ENCODE data around the gene MALRD1.
"Not testable (repeated sequence)": the region's sequence is repeated elsewhere in the genome, so short reads cannot be mapped to it uniquely, and the experiment has no call there.

MALRD1 gene

GRCh38 chr10:19769826-19770225, 721.2 kb downstream of the MALRD1 start:
- H3K27ac ChIP-seq (ENCODE audit: insufficient read depth in 1 of 2, low read depth in 1 of 2, low read length in 2 of 2, poor library complexity in 1 of 2, severe bottlenecking in 2 of 2); H3K36me3 ChIP-seq (ENCODE audit: control insufficient read depth in 4 of 4, insufficient read depth in 4 of 4, low read length in 3 of 4); H3K4me3 ChIP-seq (ENCODE audit: control insufficient read depth in 1 of 7, extremely low read depth in 1 of 7, insufficient read depth in 4 of 7, low read depth in 2 of 7, low read length in 6 of 7); H3K27me3 ChIP-seq (replicated peaks in 2 of 5; ENCODE audit: control insufficient read depth in 4 of 5, insufficient read depth in 5 of 5, low read length in 4 of 5); H3K9me3 ChIP-seq (ENCODE audit: control extremely low read depth in 1 of 5, control insufficient read depth in 4 of 5, insufficient read depth in 2 of 5, low read depth in 1 of 5, low read length in 4 of 5); CTCF ChIA-PET; DNase-seq: not testable (repeated sequence)
- peaks cover 0 to 11% (median 2%) of the 10 kb centered on the region in 4 experiments for H3K4me1 ChIP-seq (ENCODE audit: control extremely low read depth in 1 of 4, control insufficient read depth in 4 of 4, insufficient read depth in 4 of 4, low read length in 3 of 4)
- WGBS (ENCODE audit: insufficient coverage), result 100% methylated on average over 1 of the region's 3 CpGs
- POLR2A ChIA-PET, result interaction anchor here (0.9 kb wide), 1 partner anchor 46 kb away, joined by 3 read pairs; no protein-coding TSS in a partner anchor

- Histone ChIP-seq H3K36me3 (ENCODE audit: control insufficient read depth in 4 of 4, insufficient read depth in 4 of 4, low read length in 3 of 4) (no peaks in the 10 kb centered on the region), H3K9me3 (ENCODE audit: control extremely low read depth in 1 of 5, control insufficient read depth in 4 of 5, insufficient read depth in 2 of 5, low read depth in 1 of 5, low read length in 4 of 5) (peaks cover 0 to 3% (median 0%) of the 10 kb centered on the region in 5 experiments), H3K4me3 (ENCODE audit: control insufficient read depth in 1 of 7, extremely low read depth in 1 of 7, insufficient read depth in 4 of 7, low read depth in 2 of 7, low read length in 6 of 7) (no peak overlapping the region), H3K4me1 (ENCODE audit: control extremely low read depth in 1 of 4, control insufficient read depth in 4 of 4, insufficient read depth in 4 of 4, low read length in 3 of 4) (peaks cover 0 to 24% (median 13%) of the 10 kb centered on the region in 4 experiments), H3K27ac (ENCODE audit: insufficient read depth in 1 of 2, low read depth in 1 of 2, low read length in 2 of 2, poor library complexity in 1 of 2, severe bottlenecking in 2 of 2) (no peak overlapping the region), H3K27me3 (replicated peaks in 2 of 5; ENCODE audit: control insufficient read depth in 4 of 5, insufficient read depth in 5 of 5, low read length in 4 of 5) (no peaks in the 10 kb centered on the region)
- peak; percentile 25 to 83 (median 68) for DNase-seq
- WGBS (ENCODE audit: insufficient coverage), result no CpG with 5 or more reads among the region's 2 CpGs
- POLR2A ChIA-PET, result no interaction called here
- CTCF ChIA-PET, result interaction anchor here (1.2 kb wide), 1 partner anchor 43 kb away, joined by 3 read pairs; no protein-coding TSS in a partner anchor
Observed at GRCh38 chr10:19772972-19773371, 724.4 kb downstream of the MALRD1 start.

- peak; percentile 54 to 89 (median 80) for DNase-seq
- Histone ChIP-seq H3K4me1 (ENCODE audit: control extremely low read depth in 1 of 4, control insufficient read depth in 4 of 4, insufficient read depth in 4 of 4, low read length in 3 of 4) (peaks cover 0 to 24% (median 13%) of the 10 kb centered on the region in 4 experiments), H3K4me3 (ENCODE audit: control insufficient read depth in 1 of 7, extremely low read depth in 1 of 7, insufficient read depth in 4 of 7, low read depth in 2 of 7, low read length in 6 of 7) (peak overlapping the region in 2 of 7 experiments; percentile 19 to 37), H3K9me3 (ENCODE audit: control extremely low read depth in 1 of 5, control insufficient read depth in 4 of 5, insufficient read depth in 2 of 5, low read depth in 1 of 5, low read length in 4 of 5) (peaks cover 0 to 3% (median 0%) of the 10 kb centered on the region in 5 experiments), H3K27me3 (replicated peaks in 2 of 5; ENCODE audit: control insufficient read depth in 4 of 5, insufficient read depth in 5 of 5, low read length in 4 of 5) (no peaks in the 10 kb centered on the region), H3K27ac (ENCODE audit: insufficient read depth in 1 of 2, low read depth in 1 of 2, low read length in 2 of 2, poor library complexity in 1 of 2, severe bottlenecking in 2 of 2) (peak overlapping the region; percentile 4 to 62), H3K36me3 (ENCODE audit: control insufficient read depth in 4 of 4, insufficient read depth in 4 of 4, low read length in 3 of 4) (no peaks in the 10 kb centered on the region)
- ChIA-PET CTCF (no interaction called here), POLR2A (interaction anchor here (1.3 kb wide), 1 partner anchor 56 kb away, joined by 3 read pairs; no protein-coding TSS in a partner anchor)
- 0% methylated on average over 1 of the region's 2 CpGs for WGBS (ENCODE audit: insufficient coverage)
Observed at GRCh38 chr10:19775296-19775695, 726.7 kb downstream of the MALRD1 start.

- Histone ChIP-seq H3K4me3 (ENCODE audit: control insufficient read depth in 1 of 7, extremely low read depth in 1 of 7, insufficient read depth in 4 of 7, low read depth in 2 of 7, low read length in 6 of 7) (no peak overlapping the region), H3K4me1 (ENCODE audit: control extremely low read depth in 1 of 4, control insufficient read depth in 4 of 4, insufficient read depth in 4 of 4, low read length in 3 of 4) (peaks cover 0 to 26% (median 16%) of the 10 kb centered on the region in 4 experiments), H3K27me3 (replicated peaks in 2 of 5; ENCODE audit: control insufficient read depth in 4 of 5, insufficient read depth in 5 of 5, low read length in 4 of 5) (no peaks in the 10 kb centered on the region), H3K27ac (ENCODE audit: insufficient read depth in 1 of 2, low read depth in 1 of 2, low read length in 2 of 2, poor library complexity in 1 of 2, severe bottlenecking in 2 of 2) (no peak overlapping the region), H3K9me3 (ENCODE audit: control extremely low read depth in 1 of 5, control insufficient read depth in 4 of 5, insufficient read depth in 2 of 5, low read depth in 1 of 5, low read length in 4 of 5) (peaks cover 0 to 10% (median 0%) of the 10 kb centered on the region in 5 experiments), H3K36me3 (ENCODE audit: control insufficient read depth in 4 of 4, insufficient read depth in 4 of 4, low read length in 3 of 4) (no peaks in the 10 kb centered on the region)
- WGBS (ENCODE audit: insufficient coverage), result no CpG with 5 or more reads among the region's 2 CpGs
- no peak for DNase-seq
- CTCF ChIA-PET, result interaction anchor here (1.2 kb wide), 1 partner anchor 9 kb away, joined by 3 read pairs; no protein-coding TSS in a partner anchor
- POLR2A ChIA-PET, result no interaction called here
Observed at GRCh38 chr10:19777806-19778205, 729.2 kb downstream of the MALRD1 start.

- H3K27ac ChIP-seq (ENCODE audit: insufficient read depth in 1 of 2, low read depth in 1 of 2, low read length in 2 of 2, poor library complexity in 1 of 2, severe bottlenecking in 2 of 2), result no peak overlapping the region
- H3K36me3 ChIP-seq (ENCODE audit: control insufficient read depth in 4 of 4, insufficient read depth in 4 of 4, low read length in 3 of 4), result no peaks in the 10 kb centered on the region
- H3K27me3 ChIP-seq (replicated peaks in 2 of 5; ENCODE audit: control insufficient read depth in 4 of 5, insufficient read depth in 5 of 5, low read length in 4 of 5), result no peaks in the 10 kb centered on the region
- no peak overlapping the region for H3K4me3 ChIP-seq (ENCODE audit: control insufficient read depth in 1 of 7, extremely low read depth in 1 of 7, insufficient read depth in 4 of 7, low read depth in 2 of 7, low read length in 6 of 7)
- POLR2A ChIA-PET, result no interaction called here
- H3K9me3 ChIP-seq (ENCODE audit: control extremely low read depth in 1 of 5, control insufficient read depth in 4 of 5, insufficient read depth in 2 of 5, low read depth in 1 of 5, low read length in 4 of 5), result peaks cover 0 to 6% (median 0%) of the 10 kb centered on the region in 5 experiments
- no peak for DNase-seq
- CTCF ChIA-PET, result interaction anchor here (0.6 to 1.2 kb wide), 3 partner anchors 8 to 148 kb away, joined by 3 to 4 read pairs (median 3); no protein-coding TSS in a partner anchor
- peaks cover 0 to 26% (median 13%) of the 10 kb centered on the region in 4 experiments for H3K4me1 ChIP-seq (ENCODE audit: control extremely low read depth in 1 of 4, control insufficient read depth in 4 of 4, insufficient read depth in 4 of 4, low read length in 3 of 4)
- WGBS (ENCODE audit: insufficient coverage), result 100% methylated on average over 1 of the region's 2 CpGs
Observed at GRCh38 chr10:19778996-19779395, 730.4 kb downstream of the MALRD1 start.

- 9% methylated on average over 4 of the region's 6 CpGs for WGBS (ENCODE audit: insufficient coverage)
- Histone ChIP-seq H3K9me3 (ENCODE audit: control extremely low read depth in 1 of 5, control insufficient read depth in 4 of 5, insufficient read depth in 2 of 5, low read depth in 1 of 5, low read length in 4 of 5) (peaks cover 0 to 6% (median 0%) of the 10 kb centered on the region in 5 experiments), H3K27me3 (replicated peaks in 2 of 5; ENCODE audit: control insufficient read depth in 4 of 5, insufficient read depth in 5 of 5, low read length in 4 of 5) (no peaks in the 10 kb centered on the region), H3K36me3 (ENCODE audit: control insufficient read depth in 4 of 4, insufficient read depth in 4 of 4, low read length in 3 of 4) (no peaks in the 10 kb centered on the region), H3K27ac (ENCODE audit: insufficient read depth in 1 of 2, low read depth in 1 of 2, low read length in 2 of 2, poor library complexity in 1 of 2, severe bottlenecking in 2 of 2) (no peak overlapping the region), H3K4me3 (ENCODE audit: control insufficient read depth in 1 of 7, extremely low read depth in 1 of 7, insufficient read depth in 4 of 7, low read depth in 2 of 7, low read length in 6 of 7) (no peak overlapping the region), H3K4me1 (ENCODE audit: control extremely low read depth in 1 of 4, control insufficient read depth in 4 of 4, insufficient read depth in 4 of 4, low read length in 3 of 4) (peaks cover 0 to 9% (median 2%) of the 10 kb centered on the region in 4 experiments)
- ChIA-PET CTCF (interaction anchor here (0.6 kb wide), 1 partner anchor 23 kb away, joined by 5 read pairs; no protein-coding TSS in a partner anchor), POLR2A (no interaction called here)
- peak in 2 of 3 donors; percentile 39 to 61 for DNase-seq
Observed at GRCh38 chr10:19782430-19783089, 734.0 kb downstream of the MALRD1 start.

GRCh38 chr10:19783721-19784120, 735.1 kb downstream of the MALRD1 start:
- no CpG with 5 or more reads among the region's 4 CpGs for WGBS (ENCODE audit: insufficient coverage)
- ChIA-PET POLR2A (no interaction called here), CTCF (no interaction called here)

More at GRCh38 chr10:19783721-19784120, 735.1 kb downstream of the MALRD1 start:
- no peaks in the 10 kb centered on the region for H3K27me3 ChIP-seq (replicated peaks in 2 of 5; ENCODE audit: control insufficient read depth in 4 of 5, insufficient read depth in 5 of 5, low read length in 4 of 5)
- DNase-seq, result no peak
- H3K9me3 ChIP-seq (ENCODE audit: control extremely low read depth in 1 of 5, control insufficient read depth in 4 of 5, insufficient read depth in 2 of 5, low read depth in 1 of 5, low read length in 4 of 5), result peaks cover 0 to 6% (median 0%) of the 10 kb centered on the region in 5 experiments
- H3K27ac ChIP-seq (ENCODE audit: insufficient read depth in 1 of 2, low read depth in 1 of 2, low read length in 2 of 2, poor library complexity in 1 of 2, severe bottlenecking in 2 of 2), result no peak overlapping the region
- peaks cover 0 to 9% (median 2%) of the 10 kb centered on the region in 4 experiments for H3K4me1 ChIP-seq (ENCODE audit: control extremely low read depth in 1 of 4, control insufficient read depth in 4 of 4, insufficient read depth in 4 of 4, low read length in 3 of 4)
- no peak overlapping the region for H3K4me3 ChIP-seq (ENCODE audit: control insufficient read depth in 1 of 7, extremely low read depth in 1 of 7, insufficient read depth in 4 of 7, low read depth in 2 of 7, low read length in 6 of 7)
- H3K36me3 ChIP-seq (ENCODE audit: control insufficient read depth in 4 of 4, insufficient read depth in 4 of 4, low read length in 3 of 4), result no peaks in the 10 kb centered on the region
